HG02588 (cell line): ENCODE measurements around the gene PHPT1.
"Not testable (repeated sequence)": the region's sequence is repeated elsewhere in the genome, so short reads cannot be mapped to it uniquely, and the experiment has no call there.

Source experiments
- ATAC-seq: cut with Tn5 transposase; IDR thresholded peaks from one replicate; pipeline ENCODE4 v1.9.1; 2021; ENCODE audit warnings: mild to moderate bottlenecking, moderate library complexity; ENCODE audit not compliant: unreplicated experiment

PHPT1 gene

DNA sequence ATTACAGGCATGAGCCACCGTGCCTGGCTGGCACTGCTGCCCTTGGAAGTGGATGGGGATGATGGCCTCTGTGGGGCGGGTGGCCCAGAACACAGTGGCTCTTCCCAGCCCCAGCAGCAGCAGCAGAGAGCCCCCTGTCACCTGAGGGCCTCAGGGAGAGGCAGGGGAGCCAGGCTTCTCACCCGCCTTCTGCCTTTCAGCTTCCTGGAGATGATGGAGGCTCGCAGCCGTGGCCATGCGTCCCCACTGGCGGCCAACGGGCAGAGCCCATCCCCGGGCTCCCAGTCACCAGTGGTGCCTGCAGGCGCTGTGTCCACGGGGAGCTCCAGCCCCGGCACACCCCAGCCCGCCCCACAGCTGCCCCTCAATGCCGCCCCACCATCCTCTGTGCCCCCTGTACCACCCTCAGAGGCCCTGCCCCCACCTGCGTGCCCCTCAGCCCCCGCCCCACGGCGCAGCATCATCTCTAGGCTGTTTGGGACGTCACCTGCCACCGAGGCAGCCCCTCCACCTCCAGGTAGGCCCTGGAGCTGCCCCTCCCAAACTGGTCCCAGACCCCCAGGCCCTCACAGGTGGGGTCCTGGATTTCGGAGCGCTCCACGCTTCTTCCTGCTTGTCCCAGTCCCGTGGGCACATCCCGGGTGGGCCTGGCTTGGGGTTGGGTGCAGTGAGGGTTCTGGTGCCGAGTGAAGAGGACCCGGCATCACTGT, 11.9 kb upstream of the PHPT1 start:
- ATAC-seq: no peak

DNA sequence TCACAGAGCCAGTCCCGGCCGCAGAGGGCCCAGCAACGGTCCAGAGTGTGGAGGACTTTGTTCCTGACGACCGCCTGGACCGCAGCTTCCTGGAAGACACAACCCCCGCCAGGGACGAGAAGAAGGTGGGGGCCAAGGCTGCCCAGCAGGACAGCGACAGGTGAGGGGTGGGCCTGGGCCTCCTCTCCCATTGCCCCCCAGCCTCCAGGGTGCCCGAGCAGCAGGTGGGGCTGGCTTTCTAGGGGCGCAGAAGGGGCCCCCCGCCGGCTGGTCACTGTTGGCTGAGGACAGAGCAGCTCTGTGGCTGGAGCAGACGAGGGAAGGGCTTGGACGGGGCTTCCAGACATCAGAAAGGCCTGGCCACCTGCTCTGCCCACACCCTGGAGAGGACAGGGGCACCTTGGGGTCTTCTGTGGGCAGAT, 11.3 kb upstream of the PHPT1 start:
- ATAC-seq: not testable (repeated sequence)

- ATAC-seq: no peak
Measured at GRCh38 chr9:136838314-136839228, 10.6 kb upstream of the PHPT1 start.

DNA sequence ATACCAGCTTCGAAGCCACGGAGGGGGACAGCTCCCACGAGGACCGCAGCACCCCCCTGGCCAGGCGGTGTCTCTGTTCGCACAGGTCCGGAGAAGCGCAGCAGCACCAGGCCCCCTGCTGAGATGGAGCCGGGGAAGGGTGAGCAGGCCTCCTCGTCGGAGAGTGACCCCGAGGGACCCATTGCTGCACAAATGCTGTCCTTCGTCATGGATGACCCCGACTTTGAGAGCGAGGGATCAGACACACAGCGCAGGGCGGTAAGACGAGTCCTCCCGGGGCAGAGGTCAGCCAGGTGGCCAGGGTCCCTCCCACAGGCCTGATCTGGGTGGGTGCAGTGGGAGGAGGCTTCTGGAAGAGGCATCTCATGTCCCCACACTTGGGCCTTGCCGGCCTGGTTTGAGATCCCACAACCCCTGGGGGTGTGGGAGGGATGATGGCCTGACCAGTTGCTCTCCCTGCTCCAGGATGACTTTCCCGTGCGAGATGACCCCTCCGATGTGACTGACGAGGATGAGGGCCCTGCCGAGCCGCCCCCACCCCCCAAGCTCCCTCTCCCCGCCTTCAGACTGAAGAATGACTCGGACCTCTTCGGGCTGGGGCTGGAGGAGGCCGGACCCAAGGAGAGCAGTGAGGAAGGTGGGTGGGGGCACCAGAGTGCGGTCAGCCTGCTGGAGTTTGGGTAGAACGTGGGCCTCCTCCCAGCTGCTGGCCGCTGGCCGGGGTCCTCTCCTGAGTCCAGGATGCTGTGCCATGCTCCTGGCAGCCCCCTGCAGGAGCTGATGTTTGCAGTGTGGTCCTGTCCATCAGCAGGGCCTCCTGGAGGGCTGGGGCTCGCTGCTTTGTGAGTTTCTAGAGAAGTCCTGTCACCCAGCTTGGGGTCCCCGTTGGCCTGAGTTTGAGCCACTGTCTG, 9.7 kb upstream of the PHPT1 start:
- ATAC-seq: no peak

- ATAC-seq: no peak
Measured at GRCh38 chr9:136840140-136840876, 8.9 kb upstream of the PHPT1 start.

DNA sequence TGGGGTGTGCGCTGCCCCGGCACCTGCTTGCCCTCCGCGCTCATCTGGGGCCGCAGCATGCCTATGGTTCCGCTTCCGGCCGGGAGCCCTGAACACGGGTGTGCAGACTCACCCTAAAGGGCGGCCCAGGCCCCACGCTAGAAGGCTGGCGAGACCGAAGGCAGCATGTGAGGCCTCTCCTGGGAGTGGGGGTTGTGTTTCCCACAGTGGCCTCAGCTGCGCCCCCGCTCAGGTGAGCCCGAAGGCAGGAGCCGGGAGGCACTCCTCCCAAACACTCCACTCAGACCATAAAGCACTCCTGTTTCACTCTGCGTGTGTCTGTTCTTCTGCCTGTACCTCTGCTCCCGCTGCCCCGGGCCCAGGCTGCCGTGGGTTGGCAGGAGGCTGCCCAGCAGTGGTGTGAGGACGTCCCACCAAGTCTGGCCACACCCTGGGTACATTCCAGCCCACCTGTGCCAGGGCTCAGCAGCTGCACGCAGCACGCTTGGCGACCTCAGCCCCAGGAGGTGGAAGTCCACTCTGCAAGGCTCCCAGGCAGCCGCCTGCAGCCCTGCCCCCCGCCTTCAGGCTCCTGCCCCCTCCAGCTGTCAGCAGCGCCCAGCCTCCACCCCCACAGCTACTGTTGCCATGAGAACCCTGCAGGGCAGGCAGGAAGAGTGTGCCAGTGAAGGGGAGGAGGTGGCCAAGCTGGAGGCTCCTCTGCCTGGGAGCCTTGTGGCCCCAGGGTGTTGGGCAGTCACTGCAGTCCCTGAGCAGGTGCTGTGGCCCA, 8.1 kb upstream of the PHPT1 start:
- no peak for ATAC-seq

DNA sequence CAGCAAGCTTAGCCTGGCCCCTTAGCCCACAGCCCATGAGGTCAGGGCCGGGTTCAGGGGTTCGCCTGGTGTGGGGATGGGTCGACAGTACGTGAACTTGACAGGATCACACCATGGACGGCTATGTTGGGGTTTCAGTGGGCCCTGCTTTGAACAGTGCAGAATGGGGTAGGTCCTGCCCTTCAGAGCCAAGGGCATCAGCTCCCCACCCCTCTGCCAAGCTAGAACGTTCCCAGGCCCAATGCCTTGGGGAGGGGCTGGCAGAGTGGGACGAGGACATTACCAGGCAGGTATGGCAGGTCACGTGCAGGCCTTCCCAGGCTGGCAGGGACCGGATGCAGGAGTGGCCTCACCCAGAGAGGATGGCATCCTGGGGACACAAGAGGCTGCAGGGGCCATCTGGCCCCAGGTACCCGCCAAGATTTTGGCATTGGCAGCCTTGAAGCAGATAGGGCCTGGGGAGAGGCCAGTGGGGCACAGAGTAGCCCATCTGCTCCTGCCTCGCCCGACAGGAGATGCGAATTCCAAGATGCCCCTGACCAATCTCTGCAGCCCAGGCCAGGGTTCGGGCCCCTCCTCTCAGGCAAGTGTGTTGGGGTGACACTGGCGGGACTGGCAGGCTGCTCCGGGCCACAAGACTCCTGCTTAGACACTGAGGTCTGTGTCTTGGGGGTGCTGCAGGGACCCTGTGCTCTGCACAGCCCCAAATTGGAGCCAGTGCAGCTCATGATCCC, 7.4 kb upstream of the PHPT1 start:
- not testable (repeated sequence) for ATAC-seq

DNA sequence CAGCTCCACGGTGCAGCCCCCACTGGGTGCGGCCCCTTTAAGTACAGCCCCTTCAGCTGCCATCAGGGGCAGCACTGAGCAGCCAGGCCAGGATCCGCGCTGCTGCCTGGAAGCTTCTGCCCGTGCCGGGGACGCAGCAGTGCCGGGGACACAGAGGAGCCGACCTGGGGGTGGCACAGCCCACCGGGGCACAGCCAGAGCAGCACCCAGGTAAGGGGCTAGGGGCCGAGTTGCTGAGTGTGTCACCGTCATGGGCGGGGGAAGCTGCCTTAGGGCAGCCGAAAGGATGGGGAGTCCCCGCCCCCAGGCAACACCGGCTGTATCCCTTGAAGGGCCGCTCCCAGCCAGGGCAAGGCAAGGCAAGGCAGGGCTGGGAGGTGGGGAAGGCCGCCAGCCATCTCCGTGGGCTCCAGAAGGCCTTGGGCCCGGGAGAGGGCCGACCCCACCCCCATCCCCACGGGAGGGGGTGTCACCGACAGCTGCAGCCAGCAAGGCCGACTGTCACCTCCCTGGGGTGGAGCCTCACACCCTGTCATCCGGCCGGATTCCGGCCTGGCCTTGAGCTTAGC, 6.7 kb upstream of the PHPT1 start, which contains the start of gene AJM1:
Gene AJM1, plus strand, starts transcription at position 99 of the 569 bp plus-strand sequence. CDS start 1,937 bp downstream, outside the sequence.
- ATAC-seq: peak; percentile 42

- not testable (repeated sequence) for ATAC-seq
Measured at GRCh38 chr9:136843159-136843800, 5.9 kb upstream of the PHPT1 start.

GRCh38 chr9:136843801-136844740, 5.1 kb upstream of the PHPT1 start:
- ATAC-seq: not testable (repeated sequence)

DNA sequence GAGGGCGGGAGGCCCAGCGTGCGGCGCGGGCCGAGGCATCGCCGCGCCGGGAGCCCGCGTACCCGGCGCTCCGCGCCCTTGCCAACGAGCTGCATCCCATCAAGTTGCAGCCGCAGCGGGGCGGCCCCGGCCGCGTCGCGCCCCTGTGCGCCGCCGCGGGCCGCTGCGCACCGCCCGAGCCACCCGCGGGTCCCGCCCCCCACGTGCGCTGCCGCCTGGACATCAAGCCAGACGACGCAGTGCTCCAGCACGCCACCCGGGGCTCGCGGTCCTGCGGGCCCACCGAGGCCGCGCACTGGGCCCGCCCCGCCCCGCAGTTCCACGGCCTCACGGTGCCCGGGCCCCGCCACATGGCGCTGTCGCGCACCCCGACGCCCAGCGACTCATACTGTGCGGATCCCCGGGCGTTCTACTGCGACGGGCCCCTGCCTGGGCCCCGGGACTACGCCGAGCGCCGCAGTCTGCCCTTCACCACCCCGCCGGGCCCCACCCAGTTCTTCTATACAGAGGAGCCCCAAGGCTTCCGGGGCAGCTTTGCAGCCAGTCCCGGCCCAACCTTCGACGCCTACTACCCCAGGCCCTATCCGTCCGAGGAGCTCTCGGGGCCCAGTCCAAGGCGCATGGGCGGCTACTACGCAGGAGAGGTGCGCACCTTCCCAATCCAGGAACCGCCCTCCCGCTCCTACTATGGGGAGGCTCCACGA, 4.3 kb upstream of the PHPT1 start:
- no peak for ATAC-seq

DNA sequence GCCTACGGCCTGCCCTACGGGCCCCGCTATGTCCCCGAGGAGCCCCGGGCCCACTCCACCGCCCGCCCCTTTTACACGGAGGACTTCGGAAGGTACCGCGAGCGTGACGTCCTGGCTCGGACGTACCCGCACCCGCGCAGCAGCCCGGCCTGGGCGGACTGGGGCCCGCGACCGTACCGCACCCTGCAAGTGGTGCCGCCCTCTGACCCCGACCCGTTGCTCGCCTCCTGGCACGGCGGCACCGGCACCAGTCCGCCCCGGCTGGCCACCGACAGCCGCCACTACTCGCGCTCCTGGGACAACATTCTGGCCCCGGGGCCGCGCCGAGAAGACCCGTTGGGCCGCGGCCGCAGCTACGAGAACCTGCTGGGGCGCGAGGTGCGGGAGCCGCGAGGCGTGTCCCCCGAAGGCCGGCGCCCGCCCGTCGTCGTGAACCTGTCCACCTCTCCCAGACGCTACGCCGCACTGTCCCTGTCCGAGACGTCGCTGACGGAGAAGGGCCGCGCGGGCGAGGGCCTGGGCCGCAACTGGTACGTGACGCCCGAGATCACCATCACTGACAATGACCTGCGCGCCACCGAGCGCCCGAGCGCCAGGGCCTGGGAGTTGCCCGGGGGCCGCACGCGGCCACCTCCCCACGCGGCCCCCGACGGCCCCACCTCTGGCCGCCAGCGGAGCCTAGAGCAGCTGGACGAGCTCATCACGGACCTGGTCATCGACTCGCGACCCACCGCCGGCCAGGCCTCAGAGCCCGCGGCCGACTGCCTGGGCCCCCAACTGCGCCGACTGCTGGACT, 3.5 kb upstream of the PHPT1 start:
- no peak for ATAC-seq

DNA sequence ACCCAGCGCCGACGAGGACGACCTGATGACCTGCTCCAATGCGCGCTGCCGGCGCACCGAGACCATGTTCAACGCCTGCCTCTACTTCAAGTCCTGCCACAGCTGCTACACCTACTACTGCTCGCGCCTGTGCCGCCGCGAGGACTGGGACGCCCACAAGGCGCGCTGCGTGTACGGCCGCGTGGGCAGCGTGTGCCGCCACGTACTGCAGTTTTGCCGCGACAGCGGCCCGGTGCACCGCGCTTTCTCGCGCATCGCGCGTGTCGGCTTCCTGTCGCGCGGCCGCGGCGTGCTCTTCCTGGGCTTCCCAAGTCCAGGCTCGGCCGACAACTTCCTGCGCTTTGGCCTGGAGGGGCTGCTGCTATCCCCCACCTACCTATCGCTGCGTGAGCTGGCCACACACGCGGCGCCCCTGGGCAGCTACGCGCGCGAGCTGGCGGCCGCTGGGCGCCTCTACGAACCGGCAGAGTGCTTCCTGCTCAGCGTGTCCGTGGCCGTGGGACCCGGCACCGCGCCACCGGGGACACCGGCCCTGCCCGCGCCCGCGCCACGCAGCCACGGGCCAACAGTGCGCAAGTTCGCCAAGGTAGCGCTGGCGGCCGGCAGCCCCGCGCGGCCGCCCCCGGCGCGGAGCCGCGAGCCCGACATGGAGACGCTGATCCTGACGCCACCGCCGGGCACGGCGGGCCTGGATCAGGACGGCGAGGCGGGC, 2.7 kb upstream of the PHPT1 start:
- ATAC-seq: no peak

DNA sequence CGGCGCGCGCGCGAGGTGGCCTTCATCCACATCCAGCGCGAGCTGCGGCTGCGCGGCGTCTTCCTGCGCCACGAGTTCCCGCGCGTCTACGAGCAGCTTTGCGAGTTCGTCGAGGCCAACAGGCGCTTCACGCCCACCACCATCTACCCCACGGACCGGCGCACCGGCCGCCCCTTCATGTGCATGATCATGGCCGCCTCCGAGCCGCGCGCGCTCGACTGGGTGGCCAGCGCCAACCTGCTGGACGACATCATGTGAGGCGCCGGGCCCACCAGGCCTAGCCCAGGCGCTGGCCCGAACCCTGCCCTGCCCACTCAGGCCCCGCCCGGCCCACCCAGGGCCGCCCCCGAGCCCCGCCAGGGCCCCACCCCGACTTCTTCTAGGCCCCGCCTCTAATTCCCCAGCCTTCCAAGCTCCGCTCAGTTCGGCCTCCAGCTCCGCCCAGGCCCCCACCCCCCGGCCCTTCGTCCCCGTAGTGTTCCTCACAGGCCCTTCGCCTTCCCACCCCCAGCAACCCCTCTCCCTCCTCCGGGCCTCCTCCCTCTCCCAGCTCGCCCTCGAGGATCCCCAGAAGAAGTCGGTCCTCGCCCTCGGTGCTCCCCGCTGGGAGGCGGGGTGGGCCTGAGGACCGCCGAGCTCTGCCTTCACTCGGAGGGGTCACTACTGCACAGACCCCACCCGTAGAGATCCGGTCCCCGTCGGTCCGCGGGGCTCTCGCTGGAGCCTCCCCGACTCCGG, 2.0 kb upstream of the PHPT1 start:
- no peak for ATAC-seq
